HG03354 (cell line): Measurements from ENCODE around the gene POLR2L.

ENCODE experiments used
- ATAC-seq: cut with Tn5 transposase; IDR thresholded peaks from one replicate; pipeline ENCODE4 v1.9.1; 2021; ENCODE audit warnings: mild to moderate bottlenecking; ENCODE audit not compliant: unreplicated experiment, poor library complexity, severe bottlenecking

The POLR2L gene

DNA sequence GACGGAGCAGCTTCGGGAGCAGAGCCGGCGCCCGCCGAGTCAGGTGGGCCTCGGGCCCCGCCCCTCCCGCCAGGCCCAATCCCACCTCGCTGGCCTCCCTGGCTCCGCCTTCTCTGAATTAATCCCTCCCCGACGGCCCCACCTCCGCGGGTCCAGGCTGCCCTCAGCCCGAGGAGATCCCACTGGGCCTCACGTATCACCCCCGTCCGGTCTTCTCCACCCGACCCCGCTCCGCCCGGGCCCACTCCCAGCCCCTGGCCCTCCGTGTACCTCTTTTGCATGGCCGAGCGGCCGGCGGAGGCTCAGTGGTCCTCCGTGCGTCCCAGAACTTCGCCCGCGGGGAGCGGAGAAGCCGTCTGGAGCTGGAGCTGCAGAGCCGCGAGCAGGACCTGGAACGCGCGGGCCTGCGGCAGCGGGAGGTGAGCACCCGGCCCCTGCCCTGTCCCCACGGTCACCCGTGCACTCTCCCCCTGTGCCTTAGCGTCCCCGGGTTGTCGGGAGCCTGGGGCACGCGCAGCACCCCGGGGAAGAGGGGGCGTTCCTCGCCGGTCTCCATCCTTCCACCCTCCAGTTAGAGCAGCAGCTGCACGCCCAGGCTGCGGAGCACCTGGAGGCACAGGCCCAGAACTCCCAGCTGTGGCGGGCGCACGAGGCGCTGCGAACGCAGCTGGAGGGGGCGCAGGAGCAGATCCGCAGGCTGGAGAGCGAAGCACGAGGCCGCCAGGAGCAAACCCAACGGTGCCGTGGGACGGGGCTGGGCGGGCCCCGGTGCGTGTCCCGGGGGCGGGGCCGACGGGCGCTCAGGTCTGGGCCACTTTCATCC is 11.8 kb downstream of the POLR2L start:
- no peak for ATAC-seq

GRCh38 chr11:829847-830294 is 12.5 kb downstream of the POLR2L start:
- no peak for ATAC-seq

DNA sequence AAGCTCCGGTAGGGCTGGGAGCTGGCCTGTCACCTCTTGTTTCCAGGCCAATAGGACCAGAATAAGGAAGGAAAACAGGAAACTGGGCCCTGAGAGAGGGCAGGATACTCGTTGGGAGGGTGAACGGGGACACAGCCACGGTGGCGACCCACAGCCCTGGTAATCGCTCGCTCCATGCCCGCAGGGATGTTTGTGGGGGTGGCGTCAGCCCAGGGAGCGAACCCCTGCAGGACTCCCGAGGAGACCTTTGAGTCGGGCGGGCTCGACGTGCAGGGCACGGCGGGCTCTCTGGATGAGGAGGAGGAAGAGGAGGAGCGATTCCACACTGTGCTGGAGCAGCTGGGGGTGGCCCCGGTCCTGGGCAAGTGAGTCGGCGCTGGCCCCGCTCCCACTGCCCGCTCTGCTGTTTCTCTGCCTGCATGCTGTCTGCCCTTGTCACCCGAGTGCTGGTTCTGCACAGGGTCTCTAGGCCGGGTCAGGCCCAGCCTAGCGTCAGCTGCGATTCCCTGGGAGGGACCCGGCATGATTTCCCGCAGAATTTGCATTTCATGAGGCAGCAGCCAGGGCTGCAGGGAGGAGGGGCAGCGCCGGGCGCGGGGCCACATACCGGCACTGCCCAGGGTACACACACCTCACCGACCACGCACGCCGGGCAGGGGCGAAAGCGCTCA is 13.0 kb downstream of the POLR2L start:
- no peak for ATAC-seq

DNA sequence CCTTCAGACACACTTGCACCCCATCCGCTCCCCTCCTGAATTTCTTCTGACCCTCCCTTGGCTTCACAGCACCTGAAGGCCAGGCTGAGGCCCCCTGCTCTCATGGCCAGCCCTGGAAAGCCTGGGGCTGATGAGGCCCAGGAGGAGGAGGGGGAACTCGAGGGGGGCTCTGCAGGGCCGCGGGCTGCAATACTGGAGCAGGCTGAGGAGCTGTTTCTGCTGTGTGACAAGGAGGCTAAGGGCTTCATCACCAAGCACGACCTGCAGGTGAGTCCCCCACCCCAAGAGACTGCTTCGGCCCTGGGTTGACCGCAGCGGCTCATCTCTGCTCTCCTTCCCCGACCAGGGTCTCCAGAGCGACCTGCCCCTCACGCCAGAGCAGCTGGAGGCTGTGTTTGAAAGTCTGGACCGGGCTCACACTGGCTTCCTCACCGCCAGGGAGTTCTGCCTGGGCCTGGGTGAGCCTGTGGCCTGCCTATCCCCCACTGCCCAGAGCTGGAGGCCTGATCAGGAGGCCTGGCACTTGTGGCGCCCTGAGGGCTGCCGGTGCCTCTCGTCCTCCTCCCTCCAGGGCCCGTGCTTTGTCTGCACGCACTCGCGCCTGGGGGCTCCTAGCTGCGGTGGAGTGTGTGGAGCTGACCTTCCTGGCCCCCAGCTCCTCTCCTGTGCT is 13.7 kb downstream of the POLR2L start:
- no peak for ATAC-seq

DNA sequence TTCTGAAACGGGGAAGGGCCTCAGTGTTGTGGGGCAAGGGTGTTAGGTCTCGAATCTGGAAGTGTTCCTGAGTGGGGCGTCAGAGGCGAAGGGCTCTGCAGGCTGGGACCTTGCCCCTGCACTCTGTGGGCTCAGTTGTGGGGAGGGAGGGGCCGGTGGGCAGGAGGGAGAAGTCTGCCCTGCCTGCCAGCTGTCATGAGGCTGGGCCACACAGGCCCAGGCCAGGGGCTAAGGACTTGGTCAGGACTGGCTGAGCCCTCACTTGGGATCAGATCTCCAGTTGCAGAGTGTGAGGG is 14.5 kb downstream of the POLR2L start, which contains the start of gene CRACR2B:
Gene CRACR2B (plus strand): TSS at position 23 of the 296 bp plus-strand sequence. CDS start 689 bp downstream, outside the sequence.
- ATAC-seq: no peak

DNA sequence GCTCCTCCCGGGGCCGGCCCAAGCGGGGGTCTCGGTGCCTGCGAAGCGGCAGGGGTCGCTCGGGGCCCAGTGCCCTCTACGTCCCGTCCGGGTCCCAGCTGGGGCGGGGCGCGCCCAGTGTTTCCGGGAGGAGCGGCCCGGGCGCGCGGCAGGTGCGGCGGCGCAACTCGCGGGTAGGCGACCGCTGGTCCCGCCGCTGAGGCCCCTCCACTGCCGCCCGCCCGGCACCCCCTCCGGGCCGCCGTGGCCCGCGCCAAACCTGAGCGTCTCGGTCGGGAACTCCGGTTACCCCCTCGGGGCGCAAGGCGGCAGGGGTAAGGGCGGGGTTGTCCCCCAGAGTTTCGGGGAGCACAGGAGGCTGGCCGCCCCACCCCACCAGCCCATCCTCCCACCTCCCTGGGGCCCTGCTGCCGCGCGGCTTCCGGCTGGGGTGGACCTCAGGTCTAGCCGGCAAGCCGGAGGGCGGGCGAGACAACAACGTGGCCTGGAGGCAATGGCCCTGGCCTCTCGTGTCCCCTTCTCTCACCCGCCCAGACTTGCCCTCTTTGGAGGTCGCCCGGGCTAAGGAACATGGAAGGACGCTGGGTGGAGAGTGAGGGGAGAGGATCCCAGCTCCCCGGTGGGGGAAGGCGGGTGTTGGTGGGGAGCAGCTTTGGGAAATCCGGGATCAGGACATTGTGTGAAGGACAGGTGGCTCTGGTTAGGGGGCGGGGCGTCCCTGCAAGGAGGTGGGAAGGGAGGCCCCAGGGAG is 15.0 kb downstream of the POLR2L start:
- ATAC-seq: no peak

DNA sequence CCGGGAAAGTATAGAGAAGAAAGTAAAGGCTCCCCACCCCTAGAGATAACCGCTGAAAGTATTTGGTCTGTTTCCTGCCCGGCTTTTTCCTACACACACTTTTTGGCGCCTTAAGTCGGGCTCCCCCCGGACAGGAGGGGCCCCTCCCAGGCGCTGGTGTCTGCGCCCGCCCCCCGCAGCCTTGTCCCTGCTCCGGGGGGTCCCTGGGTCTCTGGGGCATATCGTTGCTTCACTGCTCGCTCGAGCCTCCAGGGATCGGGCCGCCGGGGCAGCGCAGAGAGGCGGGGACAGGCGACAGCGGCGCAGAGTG is 15.5 kb downstream of the POLR2L start:
- ATAC-seq: no peak

- ATAC-seq: no peak
Measured at GRCh38 chr11:826227-826621, 16.1 kb downstream of the POLR2L start.

DNA sequence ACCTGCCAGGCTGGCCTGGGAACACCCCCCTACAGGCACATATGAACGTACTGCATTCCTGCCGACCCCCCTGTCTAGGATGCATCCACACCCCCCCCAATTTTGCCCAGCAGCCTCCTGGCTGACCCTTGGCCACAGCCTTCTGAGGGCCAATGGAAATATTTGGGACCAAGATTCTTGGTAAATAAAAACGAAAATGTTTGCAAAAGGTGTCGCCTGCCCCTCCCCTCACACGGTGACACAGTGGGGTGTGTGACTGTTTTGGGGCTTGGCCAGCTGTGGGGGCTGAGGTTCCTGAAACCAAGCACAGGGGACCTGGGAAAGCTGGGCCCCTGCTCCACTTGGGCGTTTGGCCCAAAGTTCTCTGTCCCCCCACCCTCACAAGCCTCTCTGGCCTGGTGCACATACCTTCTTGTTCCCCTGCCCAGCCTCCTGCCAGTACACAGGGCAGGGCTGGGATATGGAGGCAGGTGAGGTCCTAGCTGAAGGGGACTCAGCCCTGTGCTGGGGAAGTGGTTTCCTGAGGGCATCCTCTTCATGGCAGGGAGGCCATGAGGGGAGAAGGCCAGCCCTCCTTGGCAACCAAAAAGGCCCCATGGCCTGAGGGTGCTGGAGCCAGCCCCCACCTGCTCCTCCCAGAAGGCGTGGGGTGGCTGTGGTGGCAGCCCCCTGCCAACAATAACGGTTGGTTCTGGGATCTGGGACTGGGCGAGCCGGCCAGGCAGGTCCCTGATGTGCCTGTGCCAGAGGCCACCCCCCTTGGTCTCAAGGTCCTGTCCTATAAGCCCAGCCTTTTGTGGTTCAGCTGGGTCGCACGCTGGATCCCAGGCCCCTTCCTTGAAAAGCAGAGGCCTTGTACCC is 16.7 kb downstream of the POLR2L start:
- ATAC-seq: no peak

GRCh38 chr11:824942-825341 is 17.4 kb downstream of the POLR2L start:
- no peak for ATAC-seq

GRCh38 chr11:824292-824880 is 17.9 kb downstream of the POLR2L start:
- no peak for ATAC-seq

GRCh38 chr11:823441-824291 is 18.7 kb downstream of the POLR2L start:
- ATAC-seq: no peak

GRCh38 chr11:821512-822371 is 20.6 kb downstream of the POLR2L start:
- no peak for ATAC-seq

GRCh38 chr11:820655-821511 is 21.4 kb downstream of the POLR2L start:
- ATAC-seq: no peak

GRCh38 chr11:819943-820649 is 22.2 kb downstream of the POLR2L start:
- ATAC-seq: peak; percentile 69
